OCI-LY1 (cell line): ENCODE results near the gene C2orf74.

Experiments
- H2AFZ ChIP-seq: fragments of 200-600 bp; sonication (generic), shearing (Covaris generic); 2 replicates; pipeline ENCODE4 v1.6.0; 2014; ENCODE audit warnings: antibody characterized with exemption, mild to moderate bottlenecking, low read length
- H3F3A ChIP-seq: fragments of 200-600 bp; sonication (generic), shearing (Covaris generic); 2 replicates; pipeline ENCODE4 v1.6.0; 2014; ENCODE audit warnings: mild to moderate bottlenecking, antibody characterized with exemption, low read length, moderate library complexity; ENCODE audit not compliant: insufficient read depth
- H3K27ac ChIP-seq: fragments of 200-600 bp; sonication (generic); 2 replicates; pipeline ENCODE4 v1.5.1; 2014; ENCODE audit warnings: low read length, mixed run types, mild to moderate bottlenecking, low read depth; ENCODE audit not compliant: poor library complexity, severe bottlenecking
- H3K27me3 ChIP-seq: fragments of 200-600 bp; sonication (generic); 2 replicates; pipeline ENCODE4 v1.6.0; 2014; ENCODE audit warnings: antibody characterized with exemption, mild to moderate bottlenecking, low read length, moderate library complexity; ENCODE audit not compliant: insufficient read depth
- H3K36me3 ChIP-seq: fragments of 200-600 bp; sonication (generic); 2 replicates; pipeline ENCODE4 v1.6.1; 2014; ENCODE audit warnings: mild to moderate bottlenecking, antibody characterized with exemption, low read length, moderate library complexity, mixed read lengths; ENCODE audit not compliant: insufficient read depth
- H3K4me1 ChIP-seq: fragments of 200-600 bp; sonication (generic); 2 replicates; pipeline ENCODE4 v1.5.1; 2014; ENCODE audit warnings: mild to moderate bottlenecking, low read length, moderate library complexity; ENCODE audit not compliant: insufficient read depth, severe bottlenecking
- H3K4me2 ChIP-seq: fragments of 200-600 bp; sonication (generic), shearing (Covaris generic); 2 replicates; pipeline ENCODE4 v1.6.1; 2014; ENCODE audit warnings: low read length
- H3K4me3 ChIP-seq: fragments of 200-600 bp; sonication (generic); 2 replicates; pipeline ENCODE4 v1.5.1; 2014; ENCODE audit warnings: low read length, low read depth, mild to moderate bottlenecking, mixed read lengths; ENCODE audit not compliant: poor library complexity, severe bottlenecking
- H3K79me2 ChIP-seq: fragments of 200-600 bp; shearing (Covaris generic); 2 replicates; pipeline ENCODE4 v1.6.1; 2016; ENCODE audit warnings: mixed run types, low read length, mixed read lengths; ENCODE audit not compliant: insufficient read depth
- H3K9ac ChIP-seq: fragments of 200-600 bp; sonication (generic), shearing (Covaris generic); 2 replicates; pipeline ENCODE4 v1.6.1; 2014; ENCODE audit warnings: mild to moderate bottlenecking, low read length, mixed read lengths
- H3K9me2 ChIP-seq: fragments of 200-600 bp; sonication (generic), shearing (Covaris generic); 2 replicates; pipeline ENCODE4 v1.6.1; 2014; ENCODE audit warnings: low read depth, mild to moderate bottlenecking, low read length, mixed read lengths
- H3K9me3 ChIP-seq: fragments of 200-600 bp; shearing (Covaris generic); 2 replicates; pipeline ENCODE4 v1.6.1; 2014; ENCODE audit warnings: low read length, mixed read lengths
- H4K20me1 ChIP-seq: fragments of 200-600 bp; sonication (generic), shearing (Covaris generic); 2 replicates; pipeline ENCODE4 v1.6.0; 2016; ENCODE audit warnings: mild to moderate bottlenecking, low read length; ENCODE audit not compliant: insufficient read depth
- CTCF ChIP-seq: fragments of 200-600 bp; sonication (generic), shearing (Covaris generic); IDR thresholded peaks from 2 replicates; pipeline ENCODE4 v1.5.1; 2017; ENCODE audit warnings: mild to moderate bottlenecking, antibody characterized with exemption, low read length, moderate library complexity, mixed read lengths
- EZH2 ChIP-seq: fragments of 200-600 bp; sonication (generic), shearing (Covaris generic); IDR thresholded peaks from 2 replicates; pipeline ENCODE4 v1.8.0; 2017; ENCODE audit warnings: borderline replicate concordance, mixed run types, mild to moderate bottlenecking, antibody characterized with exemption, low read length, moderate library complexity, mixed read lengths

C2orf74 gene

GRCh38 chr2:61134141-61134540 is 27.8 kb upstream of the C2orf74 start:
- Histone ChIP-seq H3K9ac (no peak overlapping the region), H3K9me2 (no peaks in the 10 kb centered on the region), H3K4me2 (no peak overlapping the region), H3K36me3 (no peaks in the 10 kb centered on the region), H3K27ac (no peak overlapping the region), H4K20me1 (no peaks in the 10 kb centered on the region), H3K9me3 (no peaks in the 10 kb centered on the region), H3K4me1 (no peaks in the 10 kb centered on the region), H2AFZ (no peak overlapping the region), H3K27me3 (no peaks in the 10 kb centered on the region), H3K79me2 (no peaks in the 10 kb centered on the region), H3K4me3 (no peak overlapping the region), H3F3A (no peaks in the 10 kb centered on the region)
- TF ChIP-seq EZH2: no peak
- TF ChIP-seq CTCF: no peak

- H3F3A ChIP-seq: no peaks in the 10 kb centered on the region
- no peaks in the 10 kb centered on the region for H3K27me3 ChIP-seq
- H3K9me2 ChIP-seq: no peaks in the 10 kb centered on the region
- H4K20me1 ChIP-seq: no peaks in the 10 kb centered on the region
- no peak overlapping the region for H3K4me2 ChIP-seq
- no peak overlapping the region for H3K9ac ChIP-seq
- TF ChIP-seq EZH2: no peak
- TF ChIP-seq CTCF: peak; percentile 59
- H3K79me2 ChIP-seq: no peaks in the 10 kb centered on the region
- no peaks in the 10 kb centered on the region for H3K36me3 ChIP-seq
- H2AFZ ChIP-seq: no peak overlapping the region
- H3K9me3 ChIP-seq: no peaks in the 10 kb centered on the region
- no peak overlapping the region for H3K27ac ChIP-seq
- no peak overlapping the region for H3K4me3 ChIP-seq
- no peaks in the 10 kb centered on the region for H3K4me1 ChIP-seq
Measured at GRCh38 chr2:61135510-61135909, 26.5 kb upstream of the C2orf74 start.

- H3K79me2 ChIP-seq: no peaks in the 10 kb centered on the region
- no peak overlapping the region for H3K4me2 ChIP-seq
- H3F3A ChIP-seq: no peaks in the 10 kb centered on the region
- H3K9ac ChIP-seq: no peak overlapping the region
- peaks cover 5% of the 10 kb centered on the region; the same call in 1 of the 2 replicates for H3K36me3 ChIP-seq
- no peaks in the 10 kb centered on the region for H3K9me2 ChIP-seq
- no peaks in the 10 kb centered on the region for H4K20me1 ChIP-seq
- no peaks in the 10 kb centered on the region for H3K27me3 ChIP-seq
- H3K27ac ChIP-seq: no peak overlapping the region
- H3K4me3 ChIP-seq: no peak overlapping the region
- H3K9me3 ChIP-seq: no peaks in the 10 kb centered on the region
- no peak for TF ChIP-seq CTCF
- TF ChIP-seq EZH2: no peak
- no peaks in the 10 kb centered on the region for H3K4me1 ChIP-seq
- no peak overlapping the region for H2AFZ ChIP-seq
Measured at GRCh38 chr2:61138859-61139258, 23.1 kb upstream of the C2orf74 start.
